B cell (primary cell): ENCODE results near the gene CAMK2N1. TPM values are rescaled to one million over a fixed set of nuclear protein-coding genes. Genes with fewer than 3 reads are reported as not detected.

Experiments
- ATAC-seq: fragments of 200-7000 bp; cut with Tn5 transposase; one replicate; pipeline ENCODE4 v1.10.0; 2021; ENCODE audit warnings: low read depth, mild to moderate bottlenecking, moderate number of reproducible peaks, moderate library complexity
- CTCF ChIA-PET: fragments of 350-600 bp; sonication (Branson Sonifier 250); formaldehyde crosslinking; loops from one replicate; lab custom pipeline; 2021; ENCODE audit warnings: antibody characterized with exemption, inconsistent platforms; lab: Charles Lee
- POLR2A ChIA-PET: fragments of 350-600 bp; sonication (Branson Sonifier 250); formaldehyde crosslinking; loops from one replicate; lab custom pipeline; 2021; ENCODE audit warnings: antibody characterized with exemption; lab: Charles Lee
- DNase-seq: peaks from one replicate; pipeline ENCODE4 v3.0.0; 2013
- H2AFZ ChIP-seq: 2 replicates; pipeline ENCODE4 v1.6.1; 2012; ENCODE audit warnings: mild to moderate bottlenecking, low read depth, low read length; ENCODE audit not compliant: insufficient read depth, poor library complexity, severe bottlenecking
- H3K27ac ChIP-seq, 2 donors: 1 replicate in 1 of 2; 2 replicates in 1 of 2; pipeline ENCODE4 v1.5.1; 2012 to 2013; ENCODE audit warnings: low read length in 2 of 2, mild to moderate bottlenecking in 2 of 2, moderate library complexity in 1 of 2
- H3K27me3 ChIP-seq, 4 experiments: fragments of 200-600 bp in 1 of 4; sonication (generic) in 1 of 4; replicated peaks in 1 of 4; 1 replicate in 2 of 4; 2 replicates in 2 of 4; pipeline versions ENCODE4 v1.6.1 to v1.7.0; 2013 to 2016; ENCODE audit warnings: low read length in 3 of 4, mild to moderate bottlenecking in 2 of 4, mixed read lengths in 1 of 4, moderate library complexity in 1 of 4; ENCODE audit not compliant: insufficient read depth in 4 of 4, control insufficient read depth in 3 of 4; ENCODE audit errors: control extremely low read depth in 1 of 4
- H3K36me3 ChIP-seq, 2 experiments: replicated peaks in 1 of 2; 1 replicate in 1 of 2; 2 replicates in 1 of 2; pipeline versions ENCODE4 v1.6.1 to v1.7.1; 2013; ENCODE audit warnings: low read length in 1 of 2; ENCODE audit not compliant: insufficient read depth in 2 of 2, control insufficient read depth in 1 of 2; ENCODE audit errors: control extremely low read depth in 1 of 2, extremely low read depth in 1 of 2
- H3K4me1 ChIP-seq, 2 donors: fragments of 200-600 bp in 1 of 2; sonication (generic) in 1 of 2; 1 replicate in 1 of 2; 2 replicates in 1 of 2; pipeline versions ENCODE4 v1.5.1 to v1.6.1; 2013 to 2017; ENCODE audit warnings: low read length in 2 of 2; ENCODE audit not compliant: control insufficient read depth in 2 of 2, insufficient read depth in 2 of 2
- H3K4me2 ChIP-seq: replicated peaks from 2 replicates; pipeline ENCODE3; 2012; ENCODE audit warnings: mild to moderate bottlenecking, low read depth, low read length; ENCODE audit not compliant: poor library complexity, severe bottlenecking
- H3K4me3 ChIP-seq, 5 experiments: fragments of 200-600 bp in 1 of 5; sonication (generic) in 1 of 5; 1 replicate in 3 of 5; 2 replicates in 2 of 5; pipeline versions ENCODE4 v1.5.1 to v1.7.0; 2011 to 2016; ENCODE audit warnings: low read length in 4 of 5, mild to moderate bottlenecking in 4 of 5, low read depth in 2 of 5, control low read depth in 1 of 5, moderate library complexity in 1 of 5; ENCODE audit not compliant: insufficient read depth in 1 of 5; ENCODE audit errors: control extremely low read depth in 1 of 5, extremely low read depth in 1 of 5
- H3K79me2 ChIP-seq: fragments of 200-600 bp; sonication (generic); one replicate; pipeline ENCODE4 v1.6.0; 2016; ENCODE audit warnings: low read length; ENCODE audit not compliant: control insufficient read depth, insufficient read depth
- H3K9ac ChIP-seq: fragments of 200-600 bp; sonication (generic); 2 replicates; pipeline ENCODE4 v1.6.1; 2017; ENCODE audit warnings: mild to moderate bottlenecking, low read length, moderate library complexity
- H3K9me3 ChIP-seq, 3 donors: one replicate each; pipeline versions ENCODE4 v1.6.1 to v1.7.1; 2013; ENCODE audit warnings: low read length in 2 of 3; ENCODE audit not compliant: control insufficient read depth in 2 of 3, insufficient read depth in 1 of 3; ENCODE audit errors: control extremely low read depth in 1 of 3
- H4K20me1 ChIP-seq: 2 replicates; pipeline ENCODE4 v1.6.0; 2012; ENCODE audit warnings: mild to moderate bottlenecking, low read length; ENCODE audit not compliant: insufficient read depth, control insufficient read depth, poor library complexity, severe bottlenecking
- H3K27ac Mint-ChIP-seq: one replicate; pipeline ENCODE4 v1.8.0; 2021; ENCODE audit warnings: mixed read lengths
- H3K27me3 Mint-ChIP-seq: one replicate; pipeline ENCODE4 v1.8.0; 2021; ENCODE audit warnings: mixed read lengths
- H3K4me1 Mint-ChIP-seq: one replicate; pipeline ENCODE4 v1.8.0; 2021; ENCODE audit warnings: mixed read lengths
- H3K4me3 Mint-ChIP-seq: one replicate; pipeline ENCODE4 v1.8.0; 2021; ENCODE audit warnings: mixed read lengths
- H3K9me3 Mint-ChIP-seq: one replicate; pipeline ENCODE4 v1.8.0; 2022; ENCODE audit warnings: mixed read lengths; ENCODE audit not compliant: insufficient read depth
- EZH2 ChIP-seq: IDR thresholded peaks from 2 replicates; pipeline ENCODE4 v1.6.1; 2012; ENCODE audit warnings: borderline replicate concordance, low read depth, mild to moderate bottlenecking, moderate library complexity, low read length; ENCODE audit not compliant: insufficient read depth, poor library complexity, severe bottlenecking
- WGBS: methylation state at CpG from one replicate; pipeline ENCODE4 v1.1.5; 2013; ENCODE audit warnings: missing lambda C conversion rate; ENCODE audit not compliant: insufficient coverage; 5-methylcytosine and 5-hydroxymethylcytosine counted together
- intact Hi-C: fragments of 100-400 bp; cut with micrococcal nuclease; formaldehyde crosslinking; loops from one replicate; pipeline ENCODE4 v1.10.0; 2022
- polyA plus RNA-seq: library from polyadenylated mRNA; depleted of rRNA; stranded (reverse); fragments of >200 nt; gene quantifications from 2 replicates; pipeline ENCODE4 v1.2.3, GENCODE V29; 2012
- total RNA-seq, 2 donors: library from RNA; stranded (reverse); fragments of 120-200 nt in 1 of 2; gene quantifications; 1 replicate in 1 of 2; 2 replicates in 1 of 2; pipeline versions ENCODE4 v1.2.3 to v1.2.4, GENCODE V29; 2013 to 2022
- TF ChIP-seq, protein P1 (sequence below): fragments of 200-600 bp; IDR thresholded peaks from one replicate; pipeline ENCODE4 v1.8.0; 2022; ENCODE audit warnings: antibody characterized with exemption, mild to moderate bottlenecking

The CAMK2N1 gene
- total and polyA plus RNA-seq, 2 donors (not counting 1 experiment from before 2014, with no cell fraction given): 0.49 to 6.0 TPM

DNA sequence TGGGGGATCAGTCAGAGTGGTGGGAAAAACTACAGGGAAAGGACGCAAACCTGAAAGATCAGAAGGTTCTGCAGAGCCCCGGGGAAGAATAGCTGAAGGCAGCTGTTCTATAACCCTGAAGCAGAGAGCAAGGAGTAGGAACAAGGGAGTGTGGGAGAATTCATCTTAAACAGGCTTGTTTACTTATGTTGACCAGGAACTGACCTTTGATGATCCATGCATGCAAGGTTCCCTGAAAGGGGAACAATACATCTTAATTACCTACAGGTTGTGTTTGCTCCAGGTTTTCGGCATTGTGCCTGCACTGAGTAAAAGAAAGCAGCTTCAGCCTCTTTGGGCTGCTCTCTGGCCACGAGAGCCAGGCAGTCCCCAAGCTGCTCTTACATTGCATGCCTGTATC, 47.6 kb upstream of the CAMK2N1 start:
- Mint-ChIP-seq H3K27ac (no peak overlapping the region), H3K9me3 (no peaks in the 10 kb centered on the region), H3K4me3 (no peak overlapping the region), H3K27me3 (peaks cover 67% of the 10 kb centered on the region), H3K4me1 (no peaks in the 10 kb centered on the region)
- no peak for ATAC-seq
- intact Hi-C loops: no loop called here
- no peaks in the 10 kb centered on the region for H3K79me2 ChIP-seq
- no peak overlapping the region for H3K27ac ChIP-seq
- no peaks in the 10 kb centered on the region for H3K36me3 ChIP-seq
- no peak overlapping the region for H2AFZ ChIP-seq
- no peak overlapping the region for H3K4me3 ChIP-seq
- ChIA-PET POLR2A (no interaction called here), CTCF (no interaction called here)
- DNase-seq: no peak
- peaks cover 0 to 23% (median 12%) of the 10 kb centered on the region in 4 experiments for H3K27me3 ChIP-seq
- no peaks in the 10 kb centered on the region for H4K20me1 ChIP-seq
- no peaks in the 10 kb centered on the region for H3K4me1 ChIP-seq
- H3K9ac ChIP-seq: no peak overlapping the region
- H3K4me2 ChIP-seq: no peak overlapping the region
- TF ChIP-seq EZH2: no peak
- TF ChIP-seq, protein P1, sequence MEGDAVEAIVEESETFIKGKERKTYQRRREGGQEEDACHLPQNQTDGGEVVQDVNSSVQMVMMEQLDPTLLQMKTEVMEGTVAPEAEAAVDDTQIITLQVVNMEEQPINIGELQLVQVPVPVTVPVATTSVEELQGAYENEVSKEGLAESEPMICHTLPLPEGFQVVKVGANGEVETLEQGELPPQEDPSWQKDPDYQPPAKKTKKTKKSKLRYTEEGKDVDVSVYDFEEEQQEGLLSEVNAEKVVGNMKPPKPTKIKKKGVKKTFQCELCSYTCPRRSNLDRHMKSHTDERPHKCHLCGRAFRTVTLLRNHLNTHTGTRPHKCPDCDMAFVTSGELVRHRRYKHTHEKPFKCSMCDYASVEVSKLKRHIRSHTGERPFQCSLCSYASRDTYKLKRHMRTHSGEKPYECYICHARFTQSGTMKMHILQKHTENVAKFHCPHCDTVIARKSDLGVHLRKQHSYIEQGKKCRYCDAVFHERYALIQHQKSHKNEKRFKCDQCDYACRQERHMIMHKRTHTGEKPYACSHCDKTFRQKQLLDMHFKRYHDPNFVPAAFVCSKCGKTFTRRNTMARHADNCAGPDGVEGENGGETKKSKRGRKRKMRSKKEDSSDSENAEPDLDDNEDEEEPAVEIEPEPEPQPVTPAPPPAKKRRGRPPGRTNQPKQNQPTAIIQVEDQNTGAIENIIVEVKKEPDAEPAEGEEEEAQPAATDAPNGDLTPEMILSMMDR: no peak
- no peaks in the 10 kb centered on the region for H3K9me3 ChIP-seq
- WGBS: 77% methylated on average over 4 of the region's 4 CpGs

DNA sequence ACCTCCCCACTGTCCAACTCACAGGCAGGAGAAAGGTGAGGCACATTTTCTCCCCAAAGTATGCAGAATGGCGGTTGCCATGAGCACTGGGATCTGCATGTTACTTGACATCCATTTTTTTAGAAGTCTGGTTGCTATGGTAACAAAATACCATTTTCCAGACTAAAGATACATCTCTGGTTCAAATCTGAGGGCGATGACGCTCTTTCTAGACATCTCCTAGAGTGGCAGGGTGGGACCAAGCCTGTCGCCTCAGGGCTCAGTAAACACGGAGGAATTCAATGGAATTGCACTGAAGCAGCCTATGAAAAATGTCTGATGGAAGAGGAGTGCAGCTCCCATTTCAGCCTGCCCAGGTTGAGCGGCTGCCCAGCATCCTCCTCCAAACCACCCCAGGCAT, 44.9 kb upstream of the CAMK2N1 start:
- Mint-ChIP-seq H3K27me3 (peaks cover 74% of the 10 kb centered on the region), H3K9me3 (no peaks in the 10 kb centered on the region)
- POLR2A ChIA-PET: no interaction called here

More for the DNA sequence above, 44.9 kb upstream of the CAMK2N1 start:
- no peaks in the 10 kb centered on the region for H3K9me3 ChIP-seq
- no peak overlapping the region for H3K4me3 ChIP-seq
- H3K27me3 ChIP-seq: peaks cover 0 to 36% (median 12%) of the 10 kb centered on the region in 4 experiments
- no peak overlapping the region for H3K4me3 Mint-ChIP-seq
- ATAC-seq: no peak
- no peaks in the 10 kb centered on the region for H3K36me3 ChIP-seq
- CTCF ChIA-PET: no interaction called here
- 92% methylated on average over 5 of the region's 6 CpGs for WGBS
- H2AFZ ChIP-seq: no peak overlapping the region
- intact Hi-C loops: no loop called here
- H3K9ac ChIP-seq: no peak overlapping the region
- DNase-seq: no peak
- TF ChIP-seq EZH2: no peak
- TF ChIP-seq, protein P1: no peak
- H3K79me2 ChIP-seq: no peaks in the 10 kb centered on the region
- no peaks in the 10 kb centered on the region for H3K4me1 Mint-ChIP-seq
- H3K27ac ChIP-seq: no peak overlapping the region
- no peak overlapping the region for H3K4me2 ChIP-seq
- H3K4me1 ChIP-seq: no peaks in the 10 kb centered on the region
- no peaks in the 10 kb centered on the region for H4K20me1 ChIP-seq
- no peak overlapping the region for H3K27ac Mint-ChIP-seq
